NCI-H1092 (cell line): ENCODE results near the gene PRUNE2.

Experiments
- DNase-seq: peaks from one replicate; lab custom pipeline; 2025; lab: John Stamatoyannopoulos, UW

PRUNE2 gene

GRCh38 chr9:76734716-76735115 lies 171.2 kb downstream of the PRUNE2 start:
- no peak for DNase-seq

GRCh38 chr9:76733096-76733495 lies 172.8 kb downstream of the PRUNE2 start:
- no peak for DNase-seq

GRCh38 chr9:76732341-76732958 lies 173.5 kb downstream of the PRUNE2 start:
- DNase-seq, result no peak

GRCh38 chr9:76730801-76731200 lies 175.1 kb downstream of the PRUNE2 start:
- DNase-seq, result no peak

- DNase-seq, result peak; percentile 86
Observed at GRCh38 chr9:76729980-76730737, 175.8 kb downstream of the PRUNE2 start.

- no peak for DNase-seq
Observed at GRCh38 chr9:76729116-76729515, 176.8 kb downstream of the PRUNE2 start.

GRCh38 chr9:76725885-76726284 lies 180.0 kb downstream of the PRUNE2 start:
- no peak for DNase-seq

- DNase-seq, result peak; percentile 58
Observed at GRCh38 chr9:76725011-76725546, 180.8 kb downstream of the PRUNE2 start.

- no peak for DNase-seq
Observed at GRCh38 chr9:76720245-76720644, 185.7 kb downstream of the PRUNE2 start.

GRCh38 chr9:76718166-76718565 lies 187.7 kb downstream of the PRUNE2 start:
- no peak for DNase-seq

- no peak for DNase-seq
Observed at GRCh38 chr9:76717613-76718012, 188.3 kb downstream of the PRUNE2 start.

GRCh38 chr9:76717176-76717575 lies 188.7 kb downstream of the PRUNE2 start:
- DNase-seq, result peak; percentile 33

- DNase-seq, result no peak
Observed at GRCh38 chr9:76716085-76716672, 189.7 kb downstream of the PRUNE2 start.

- DNase-seq, result no peak
Observed at GRCh38 chr9:76713381-76713780, 192.5 kb downstream of the PRUNE2 start.

- no peak for DNase-seq
Observed at GRCh38 chr9:76709020-76709419, 196.9 kb downstream of the PRUNE2 start.

- no peak for DNase-seq
Observed at GRCh38 chr9:76707510-76707909, 198.4 kb downstream of the PRUNE2 start.

- peak; percentile 78 for DNase-seq
Observed at GRCh38 chr9:76704593-76705204, 201.2 kb downstream of the PRUNE2 start.

GRCh38 chr9:76703270-76703669 lies 202.6 kb downstream of the PRUNE2 start:
- no peak for DNase-seq

GRCh38 chr9:76701441-76702039 lies 204.4 kb downstream of the PRUNE2 start:
- DNase-seq, result no peak

- no peak for DNase-seq
Observed at GRCh38 chr9:76700916-76701315, 205.0 kb downstream of the PRUNE2 start.

- DNase-seq, result no peak
Observed at GRCh38 chr9:76699971-76700370, 205.9 kb downstream of the PRUNE2 start.

- no peak for DNase-seq
Observed at GRCh38 chr9:76697554-76697953, 208.4 kb downstream of the PRUNE2 start.
